GM21381 (cell line): ENCODE results near the gene PTRHD1.
"Not testable (repeated sequence)": the region's sequence is repeated elsewhere in the genome, so short reads cannot be mapped to it uniquely, and the experiment has no call there.

Experiments used
- ATAC-seq: cut with Tn5 transposase; IDR thresholded peaks from one replicate; pipeline ENCODE4 v1.9.1; 2021; ENCODE audit warnings: mild to moderate bottlenecking, moderate library complexity; ENCODE audit not compliant: unreplicated experiment

PTRHD1 gene, protein sequence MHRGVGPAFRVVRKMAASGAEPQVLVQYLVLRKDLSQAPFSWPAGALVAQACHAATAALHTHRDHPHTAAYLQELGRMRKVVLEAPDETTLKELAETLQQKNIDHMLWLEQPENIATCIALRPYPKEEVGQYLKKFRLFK

DNA sequence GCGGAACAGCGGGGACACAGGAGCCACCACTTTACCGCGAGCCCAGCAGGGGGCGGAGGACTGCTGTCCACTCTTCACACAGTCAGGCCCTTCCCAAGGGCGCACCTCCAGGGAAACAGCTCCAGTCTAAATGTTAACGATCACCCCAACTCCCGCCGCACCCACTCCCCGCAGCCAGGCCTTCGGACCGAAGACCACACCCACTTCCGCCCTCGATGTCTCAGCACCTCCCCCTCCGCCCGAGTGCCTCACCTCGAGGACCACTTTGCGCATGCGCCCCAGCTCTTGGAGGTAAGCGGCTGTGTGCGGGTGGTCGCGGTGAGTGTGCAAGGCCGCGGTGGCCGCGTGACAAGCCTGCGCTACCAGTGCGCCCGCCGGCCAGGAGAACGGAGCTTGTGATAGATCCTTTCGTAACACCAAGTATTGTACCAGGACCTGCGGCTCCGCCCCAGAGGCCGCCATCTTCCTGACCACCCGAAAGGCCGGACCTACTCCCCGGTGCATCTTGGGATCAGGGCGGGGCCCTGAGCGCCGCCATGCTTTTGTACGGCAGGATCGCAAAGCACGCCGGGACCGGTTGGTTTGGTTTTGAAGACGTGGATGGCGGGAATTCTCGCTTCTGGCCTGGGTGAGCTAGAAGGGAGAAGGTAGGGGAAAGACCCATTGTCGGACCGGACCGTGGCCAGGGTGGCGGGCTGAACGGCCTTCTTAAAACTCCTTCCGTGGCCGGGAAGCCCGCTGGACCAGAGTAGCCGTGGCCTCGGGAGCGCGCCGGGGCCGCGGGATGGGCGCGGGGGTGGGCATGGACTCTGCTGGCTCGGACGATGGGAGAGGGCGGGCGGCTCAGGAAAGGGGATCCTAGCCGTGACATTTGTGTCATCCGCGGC is at the start of gene PTRHD1, which contains the start of gene CENPO:
TSS of gene PTRHD1 (minus strand) at position 518 of the 887 bp plus-strand sequence. CDS start at position 504, 14 bp downstream.
TSS of gene CENPO (plus strand) at position 552 of the 887 bp plus-strand sequence. CDS start 495 bp downstream, outside the sequence.
- peak; percentile 93 for ATAC-seq

DNA sequence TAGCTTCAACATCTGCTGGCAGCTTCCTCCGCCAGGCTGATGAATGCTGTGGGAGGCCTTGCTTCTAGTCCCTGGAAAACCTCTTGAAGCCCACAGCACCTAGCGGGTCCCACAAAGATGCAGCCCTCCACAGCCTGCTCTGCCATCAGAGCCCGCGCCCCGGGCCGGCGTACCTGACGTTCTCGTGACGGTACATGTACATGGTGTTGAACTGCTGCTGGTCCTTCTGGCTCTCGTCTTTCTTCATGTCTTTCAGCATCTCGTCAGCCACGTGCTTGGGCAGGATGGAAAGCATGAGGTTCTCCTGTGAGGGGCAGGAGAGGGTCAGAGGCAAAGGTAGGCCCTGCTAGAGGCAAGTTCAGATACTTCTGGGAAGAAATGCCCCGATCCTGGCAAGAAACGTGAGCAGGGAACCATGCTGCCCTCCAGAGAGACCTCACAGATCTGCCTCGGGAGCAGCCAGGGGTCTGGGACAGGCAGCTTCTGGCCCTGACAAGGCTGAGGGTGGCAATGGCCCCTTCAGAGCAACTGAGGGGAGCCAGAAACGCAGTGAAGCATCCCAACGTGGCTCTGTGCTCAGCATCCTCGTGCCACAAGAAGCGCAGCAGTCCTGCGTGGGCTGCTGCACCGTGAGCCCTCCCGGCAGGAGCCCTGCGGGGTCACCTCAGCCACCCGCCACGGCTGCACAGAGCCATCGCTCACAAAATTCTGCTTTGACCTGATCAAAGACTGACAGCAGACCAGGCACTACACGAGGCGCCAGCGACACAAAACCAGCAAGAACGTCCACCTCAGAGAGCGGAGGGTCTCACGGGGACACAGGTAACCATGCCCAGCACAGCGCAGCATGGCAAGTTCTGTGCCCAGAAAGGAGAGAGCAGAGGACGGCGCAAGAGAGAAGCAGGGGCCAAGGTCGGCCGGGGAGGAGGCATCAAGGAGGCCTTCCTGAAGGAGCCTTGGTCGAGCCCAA is 49.2 kb upstream of the PTRHD1 start:
- ATAC-seq: no peak

DNA sequence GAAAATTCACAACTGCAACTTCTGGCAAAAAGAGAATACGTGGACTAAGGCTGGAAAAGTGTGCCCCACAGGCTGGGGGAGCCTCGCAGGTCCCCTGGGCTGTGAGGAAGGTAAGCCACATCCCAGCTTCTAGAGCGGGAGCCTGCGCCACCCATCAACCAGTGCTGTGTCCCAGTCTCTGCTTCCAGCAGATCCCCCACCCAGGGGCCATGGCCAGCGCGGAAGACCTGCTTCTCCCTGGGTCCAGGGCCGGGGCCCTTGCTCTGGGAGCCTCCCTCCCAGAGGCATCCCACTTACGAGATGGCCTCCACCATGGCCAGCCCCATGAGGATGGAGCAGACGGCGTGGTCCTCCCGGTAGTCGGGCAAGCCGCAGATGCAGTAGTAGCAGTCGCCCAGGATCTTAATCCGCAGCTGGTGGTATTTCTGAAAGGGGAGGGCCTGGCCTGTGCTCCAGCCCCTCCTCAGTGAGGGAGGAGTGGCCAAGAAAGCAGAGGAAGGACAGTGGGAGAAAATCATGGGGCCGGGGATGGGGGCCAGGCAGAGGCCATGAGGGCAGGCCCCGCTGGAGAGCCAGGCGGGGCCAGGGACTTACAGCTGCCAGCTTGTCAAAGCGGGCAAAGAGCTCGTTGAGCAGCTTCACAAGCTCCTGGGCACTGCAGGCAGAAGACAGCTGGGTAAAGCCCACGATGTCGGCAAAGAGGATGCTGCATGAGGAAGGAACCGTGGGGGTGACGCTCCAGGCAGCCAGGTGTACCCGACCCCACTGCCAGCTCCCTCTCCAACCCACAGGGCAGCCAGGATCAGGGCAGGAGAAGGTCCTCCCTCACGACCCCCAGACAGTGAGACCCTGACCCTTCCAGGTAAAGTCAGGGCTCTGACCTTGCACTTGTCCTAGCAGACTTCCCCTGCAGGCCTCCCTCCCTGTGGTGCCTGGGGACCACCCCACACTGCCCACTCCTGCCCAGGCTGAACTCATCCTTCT is 48.1 kb upstream of the PTRHD1 start:
- ATAC-seq: no peak

DNA sequence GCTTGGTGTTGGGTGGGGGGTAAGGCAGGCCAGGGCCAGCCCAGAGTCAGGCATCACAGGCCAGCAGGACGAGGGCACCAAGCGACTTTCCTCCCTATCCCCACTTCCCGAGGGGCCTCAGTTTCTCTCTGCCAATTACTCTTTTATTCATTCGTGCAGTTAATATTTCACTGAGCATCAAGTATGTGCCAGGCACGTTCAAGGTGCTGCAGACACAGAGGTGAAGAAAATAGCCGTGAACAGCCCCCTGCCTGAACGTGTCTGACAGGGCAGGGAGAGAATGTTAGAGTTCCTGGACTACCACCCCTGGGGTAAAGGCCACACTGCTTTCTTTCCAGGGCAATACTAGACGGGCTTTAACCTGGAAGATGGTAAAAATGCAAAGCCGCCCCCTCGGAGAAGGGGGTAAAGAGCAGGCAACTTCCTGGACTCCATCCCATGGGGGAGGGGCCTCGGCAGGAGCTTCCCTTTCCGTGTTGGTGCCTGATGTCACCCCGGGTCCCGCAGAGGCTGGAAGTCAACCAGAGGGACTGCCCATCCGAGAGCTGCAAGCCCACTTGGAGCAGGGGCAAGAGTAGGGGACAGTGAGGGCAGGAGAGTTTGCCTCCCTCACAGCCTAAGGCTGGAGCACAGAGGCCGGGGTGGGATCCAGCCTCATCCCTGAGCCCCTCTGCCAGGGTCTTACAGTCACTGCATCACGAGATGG is 47.1 kb upstream of the PTRHD1 start:
- ATAC-seq: no peak

DNA sequence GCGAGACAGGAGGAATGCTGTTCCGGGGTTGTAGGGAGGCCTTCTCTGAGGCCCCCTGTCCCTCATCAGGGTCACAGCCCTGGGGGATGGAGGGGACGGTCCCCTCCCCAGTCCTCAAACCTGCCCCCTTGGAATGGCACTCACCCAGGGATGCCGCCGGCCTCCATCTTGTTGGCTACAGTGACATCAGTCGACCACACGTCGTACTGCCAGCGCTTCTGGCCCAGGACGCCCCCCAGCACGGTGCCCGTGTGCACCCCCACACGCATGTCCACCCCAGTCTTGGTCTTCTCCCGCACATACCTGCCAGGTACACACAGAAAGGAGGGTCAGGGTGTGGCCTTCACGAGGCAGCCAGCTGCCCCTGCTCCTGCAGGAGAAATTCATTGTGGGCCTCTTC is 46.5 kb upstream of the PTRHD1 start:
- ATAC-seq: no peak

DNA sequence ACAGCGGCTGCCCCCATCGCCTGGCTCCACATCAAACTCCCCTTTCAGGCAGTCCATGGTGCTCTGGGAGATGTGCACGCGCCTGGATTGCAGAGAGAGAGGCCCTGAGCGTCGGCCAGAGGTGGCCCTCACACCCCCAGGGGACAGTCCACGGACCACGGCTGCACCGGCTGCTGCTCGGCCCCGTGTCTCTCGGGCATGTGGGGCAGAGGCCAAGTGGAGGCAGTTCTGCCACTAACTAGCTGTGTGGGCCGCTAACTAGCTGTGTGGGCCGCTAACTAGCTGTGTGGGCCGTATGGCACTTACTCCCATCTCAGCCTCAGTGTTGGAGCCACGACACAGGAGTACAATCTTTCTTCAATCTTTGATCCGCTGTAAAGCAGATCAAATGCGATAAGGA is 45.4 kb upstream of the PTRHD1 start:
- ATAC-seq: no peak

DNA sequence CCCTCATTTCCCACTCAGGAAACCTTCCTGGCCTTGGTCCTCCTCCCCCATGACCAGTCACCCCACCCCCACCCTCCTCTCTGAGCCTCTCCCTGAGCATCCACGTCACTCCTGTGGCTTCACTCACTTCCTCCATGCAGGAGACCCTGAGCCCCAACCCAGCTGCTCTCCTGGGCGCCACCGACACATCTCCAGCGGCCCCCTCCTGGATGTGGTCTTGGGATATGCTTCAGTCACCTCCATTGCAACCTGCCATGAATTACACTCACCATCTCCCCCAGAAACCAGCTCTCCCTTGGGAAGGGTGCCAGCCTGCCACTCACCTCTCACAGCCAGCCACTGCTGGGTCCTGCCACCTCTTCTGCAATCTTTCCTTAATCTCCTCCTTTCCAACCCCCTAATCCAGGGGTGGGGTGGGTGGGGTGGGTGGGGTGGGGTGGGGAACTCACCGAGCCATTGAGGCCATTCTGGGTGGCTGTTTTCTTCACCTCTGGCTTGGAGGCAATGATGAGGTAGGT is 44.9 kb upstream of the PTRHD1 start:
- no peak for ATAC-seq

DNA sequence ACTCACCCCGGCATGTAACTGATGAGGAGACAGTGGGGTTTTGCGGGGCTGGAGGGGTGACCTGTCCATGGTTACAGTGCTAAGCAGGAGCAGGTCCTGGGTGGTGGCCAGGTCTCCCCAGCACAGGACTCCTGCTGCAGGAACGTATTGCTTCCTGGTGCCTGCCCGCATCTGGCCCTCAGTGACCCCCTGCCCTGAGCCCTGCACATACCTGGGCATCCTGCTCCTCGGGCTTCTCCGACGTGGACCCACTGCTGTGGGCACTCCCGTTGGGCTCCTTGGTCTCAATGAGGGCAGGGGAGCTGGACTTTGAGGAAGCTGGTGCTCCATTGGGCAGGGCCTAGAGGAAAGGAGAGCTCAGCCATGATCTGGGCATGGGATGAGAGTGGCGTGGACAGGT is 43.5 kb upstream of the PTRHD1 start:
- no peak for ATAC-seq

DNA sequence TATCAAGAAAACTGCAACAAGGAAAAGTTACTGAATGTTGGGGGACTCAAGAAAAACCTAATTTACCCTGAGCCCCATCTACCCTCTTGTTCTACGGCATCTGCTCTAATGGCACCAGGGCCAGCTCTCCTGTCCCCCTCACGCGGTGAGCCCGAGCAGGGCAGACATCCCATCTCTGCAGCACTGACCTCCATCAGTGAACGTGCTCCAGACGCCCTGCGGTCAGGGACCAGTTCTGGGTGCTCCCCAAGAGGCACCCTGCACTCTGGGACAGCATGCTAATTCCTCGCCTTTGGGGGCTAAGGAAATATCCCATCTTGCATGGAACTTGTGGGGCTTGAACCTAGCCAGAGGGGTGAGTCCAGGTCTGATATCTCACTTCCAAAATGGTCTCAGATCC is 43.0 kb upstream of the PTRHD1 start:
- no peak for ATAC-seq

DNA sequence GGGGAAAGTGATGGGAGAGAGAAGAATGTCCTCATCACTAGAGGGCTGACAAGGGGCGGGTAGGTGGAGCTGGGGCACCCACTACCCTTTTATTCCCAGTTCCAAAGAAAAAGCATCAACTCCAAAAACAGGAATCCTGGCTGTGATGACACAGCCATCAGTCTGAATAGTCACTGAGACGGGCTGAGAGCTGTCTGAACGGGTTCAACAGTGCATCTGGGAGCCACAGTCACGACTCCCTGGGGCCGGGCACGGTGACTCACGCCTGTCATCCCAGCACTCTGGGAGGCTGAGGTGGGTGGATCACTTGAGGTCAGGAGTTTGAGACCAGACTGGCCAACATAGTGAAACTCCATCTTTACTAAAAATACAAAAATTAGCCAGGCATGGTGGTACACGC is 42.2 kb upstream of the PTRHD1 start:
- not testable (repeated sequence) for ATAC-seq

DNA sequence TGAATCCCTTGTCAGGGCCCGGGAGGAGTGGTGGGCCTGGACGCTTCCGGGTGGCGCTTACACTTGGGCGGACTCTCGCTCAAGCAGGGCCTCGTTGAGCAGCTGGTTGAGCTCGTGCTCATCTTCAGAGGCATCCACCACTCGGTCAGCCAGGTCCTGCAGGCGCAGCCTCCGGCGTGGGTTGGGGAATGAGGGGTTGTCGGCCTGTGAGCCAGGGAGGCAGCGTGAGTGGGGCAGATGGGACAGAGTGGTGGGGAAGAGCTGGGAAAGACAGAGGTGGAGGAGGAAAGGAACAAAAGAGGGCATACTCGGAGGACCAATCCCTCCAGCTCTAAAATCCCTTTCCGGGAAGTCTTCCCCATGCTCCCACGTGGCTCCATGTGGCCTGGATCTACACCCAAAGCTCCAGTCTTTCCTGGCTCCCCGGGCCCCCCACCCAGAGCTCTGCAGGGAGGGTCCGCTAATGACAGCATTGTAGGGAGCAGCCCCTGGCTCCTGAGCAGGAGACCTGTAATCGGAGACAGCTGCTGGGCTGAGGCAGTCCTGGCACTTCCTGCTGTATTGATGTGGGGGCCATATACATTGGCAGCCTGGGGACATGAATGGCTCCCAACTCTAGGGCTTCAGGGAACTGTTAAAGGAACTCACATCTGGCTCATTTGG is 41.7 kb upstream of the PTRHD1 start:
- no peak for ATAC-seq

DNA sequence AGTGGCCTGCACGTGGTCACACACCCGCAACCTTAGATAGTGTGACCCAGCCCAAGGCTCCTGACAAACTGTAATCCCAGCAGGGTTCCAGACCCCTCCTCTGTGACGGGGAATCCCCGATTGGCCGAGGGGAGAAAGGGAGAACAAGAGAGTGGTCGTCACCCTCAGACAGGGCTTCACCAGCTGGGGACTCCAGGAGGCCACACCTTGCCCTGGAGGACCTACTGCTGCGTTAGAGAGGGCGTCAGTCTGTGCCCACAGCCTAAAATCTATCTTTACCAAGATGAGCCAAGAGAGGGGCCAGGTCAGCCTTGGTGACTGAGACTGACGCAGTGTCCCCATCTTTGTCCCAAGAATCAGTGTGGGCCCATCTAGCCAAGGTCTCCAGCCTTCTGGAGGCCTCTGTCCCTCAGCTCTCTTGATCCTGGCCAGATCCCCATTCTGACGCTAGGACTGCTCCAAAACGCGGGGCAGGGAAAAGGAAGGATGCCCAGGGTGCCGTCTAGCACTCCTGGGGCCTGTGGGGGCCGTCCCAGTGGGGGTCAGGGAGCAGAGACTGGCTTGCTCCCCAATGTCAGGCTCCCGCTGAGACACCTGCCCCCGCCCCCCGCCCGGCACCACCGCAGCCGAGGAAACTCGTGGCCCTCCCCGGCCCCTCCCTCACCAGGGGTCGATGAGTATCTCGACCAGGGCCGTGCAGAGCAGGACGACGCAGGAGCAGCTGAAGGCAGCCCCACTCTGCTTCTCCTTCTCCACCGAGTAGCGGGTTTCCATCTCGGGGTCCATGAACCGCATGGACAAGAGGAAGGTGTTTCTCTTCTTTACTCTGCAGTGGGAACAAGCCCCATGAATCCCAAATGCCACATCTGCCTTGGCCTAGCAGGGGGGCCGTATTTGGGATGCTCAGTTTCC is 40.9 kb upstream of the PTRHD1 start:
- no peak for ATAC-seq

DNA sequence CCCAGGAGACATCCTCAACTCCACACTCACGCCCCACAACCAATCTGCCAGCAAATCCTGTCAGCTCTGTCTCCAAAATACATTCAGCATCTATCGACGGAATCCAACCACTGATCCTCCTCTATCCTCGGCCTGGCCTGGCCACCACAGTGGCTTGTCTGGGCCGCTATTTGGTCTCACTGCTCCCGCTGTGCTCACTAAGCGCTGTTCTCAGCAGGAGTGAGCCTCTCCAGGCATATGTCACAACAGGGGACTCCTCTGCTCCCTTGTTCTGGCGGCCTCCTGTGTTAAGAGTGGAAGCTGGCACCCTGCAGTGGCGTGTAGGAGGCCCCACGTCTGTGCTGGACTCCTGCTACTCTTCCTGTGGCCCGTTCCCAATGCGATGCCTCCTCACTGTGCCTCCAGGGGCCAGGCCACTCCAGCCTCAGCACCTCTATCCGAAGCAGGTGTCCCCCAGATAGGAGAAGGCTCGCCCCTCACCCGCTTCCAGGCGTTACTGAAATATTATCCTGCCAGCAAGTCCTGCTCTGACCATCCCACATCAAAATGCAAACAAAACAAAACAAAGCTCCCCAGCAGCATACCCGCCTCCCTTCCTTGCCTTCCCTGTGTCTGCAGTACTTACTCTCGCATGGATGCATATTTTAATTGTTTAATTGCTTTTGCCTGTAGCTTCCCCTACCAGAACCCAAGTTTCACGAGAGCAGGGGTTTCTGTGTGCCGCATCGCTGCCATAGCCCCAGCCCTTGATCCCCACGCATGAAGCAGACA is 39.9 kb upstream of the PTRHD1 start:
- ATAC-seq: no peak

DNA sequence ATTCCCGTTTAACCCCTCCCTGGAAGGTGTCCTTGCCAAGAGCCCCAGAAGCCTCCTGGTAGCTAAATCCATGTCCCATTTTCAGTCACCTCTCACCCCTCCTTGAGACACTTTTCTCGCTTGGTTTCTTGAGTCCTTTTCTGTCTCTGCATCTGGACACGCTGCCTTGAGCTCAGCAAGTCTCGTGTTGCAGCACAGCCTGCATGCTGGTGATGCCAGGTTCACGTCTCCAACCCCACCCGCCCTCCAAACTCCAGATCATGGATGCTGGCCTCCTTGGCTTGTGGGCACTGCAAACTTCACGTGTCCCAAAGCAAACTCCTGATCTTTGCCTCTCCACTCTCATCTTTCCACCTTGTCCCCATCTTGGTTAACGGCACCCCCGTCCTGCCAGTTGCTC is 39.3 kb upstream of the PTRHD1 start:
- ATAC-seq: no peak

DNA sequence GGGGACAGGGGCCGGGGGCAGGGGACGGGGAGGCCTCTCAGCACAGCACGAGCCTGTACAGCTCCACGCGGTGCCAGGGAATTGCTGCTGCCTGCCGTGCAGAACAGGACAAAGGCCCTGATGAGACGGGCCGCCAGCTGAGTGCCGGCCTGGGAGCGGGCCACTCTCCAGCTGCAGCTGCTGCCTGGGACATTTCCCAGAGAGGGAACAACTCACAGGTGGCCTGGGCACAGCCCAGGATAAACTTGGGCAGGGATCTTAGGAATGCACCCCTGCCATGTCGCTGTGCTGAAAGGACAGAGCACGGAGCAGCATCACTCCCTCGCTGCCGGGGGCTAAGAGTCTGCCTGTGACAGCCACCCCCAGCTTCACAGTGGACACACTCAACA is 38.9 kb upstream of the PTRHD1 start:
- ATAC-seq: no peak

DNA sequence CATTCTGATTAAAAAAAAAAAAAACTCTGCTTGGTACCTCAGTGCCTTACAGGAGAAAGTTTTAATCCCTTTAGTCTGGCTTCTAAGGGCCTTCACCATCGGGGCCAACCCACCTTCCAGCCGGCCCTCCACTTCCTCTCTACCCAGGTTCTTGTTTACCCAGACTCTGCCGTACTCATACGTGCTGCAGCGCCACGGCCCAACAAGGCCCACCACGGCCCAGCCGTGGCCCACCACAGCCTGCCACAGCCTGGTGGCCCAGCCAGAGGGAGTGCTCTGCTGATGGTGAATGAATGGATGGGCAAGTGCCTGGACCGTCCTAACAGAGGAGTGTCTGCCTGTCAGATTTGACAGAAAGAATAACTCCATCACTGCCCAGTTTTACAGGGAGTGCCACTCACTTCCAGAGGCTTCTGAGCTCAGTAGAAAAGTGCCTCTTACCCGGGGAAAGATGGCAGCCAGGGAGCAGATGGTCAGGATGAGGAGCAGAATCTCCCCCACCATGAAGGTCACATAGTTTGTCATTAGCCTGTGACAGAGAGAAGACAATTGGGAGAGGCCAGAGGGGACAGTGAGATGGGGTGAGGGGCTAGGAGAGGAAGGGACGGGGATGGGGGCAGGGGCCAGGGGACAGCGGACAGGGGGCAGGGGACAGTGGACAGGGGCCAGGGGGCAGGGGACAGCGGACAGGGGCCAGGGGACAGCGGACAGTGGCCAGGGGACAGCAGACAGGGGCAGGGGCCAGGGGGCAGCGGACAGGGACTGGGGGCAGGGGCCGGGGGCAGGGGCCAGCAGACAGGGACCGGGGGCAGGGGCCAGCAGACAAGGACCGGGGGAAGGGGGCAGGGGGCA is 38.3 kb upstream of the PTRHD1 start:
- ATAC-seq: no peak
